Tibial nerve (tissue), 4 donors: Measurements from ENCODE around the gene PHF11.

Source experiments
- EP300 ChIP-seq, 2 donors: sonication (generic); formaldehyde crosslinking; IDR thresholded peaks; one replicate each; pipeline ENCODE4 v1.6.1; 2017; ENCODE audit warnings: antibody characterized with exemption in 2 of 2, mild to moderate bottlenecking in 1 of 2
- POLR2A ChIP-seq, 2 donors: fragments of 450-650 bp; IDR thresholded peaks; one replicate each; pipeline ENCODE4 v1.6.1; 2017; ENCODE audit warnings: antibody characterized with exemption in 2 of 2, mild to moderate bottlenecking in 2 of 2, moderate library complexity in 2 of 2
- TF ChIP-seq, protein P1 (sequence below), 5 experiments: fragments of 200-600 bp in 3 of 5; fragments of 450-650 bp in 2 of 5; sonication (generic) in 3 of 5; IDR thresholded peaks; one replicate each; pipeline ENCODE4 v1.5.1; 2016 to 2019; ENCODE audit warnings: antibody characterized with exemption in 5 of 5, mild to moderate bottlenecking in 3 of 5, moderate library complexity in 2 of 5

DNA sequence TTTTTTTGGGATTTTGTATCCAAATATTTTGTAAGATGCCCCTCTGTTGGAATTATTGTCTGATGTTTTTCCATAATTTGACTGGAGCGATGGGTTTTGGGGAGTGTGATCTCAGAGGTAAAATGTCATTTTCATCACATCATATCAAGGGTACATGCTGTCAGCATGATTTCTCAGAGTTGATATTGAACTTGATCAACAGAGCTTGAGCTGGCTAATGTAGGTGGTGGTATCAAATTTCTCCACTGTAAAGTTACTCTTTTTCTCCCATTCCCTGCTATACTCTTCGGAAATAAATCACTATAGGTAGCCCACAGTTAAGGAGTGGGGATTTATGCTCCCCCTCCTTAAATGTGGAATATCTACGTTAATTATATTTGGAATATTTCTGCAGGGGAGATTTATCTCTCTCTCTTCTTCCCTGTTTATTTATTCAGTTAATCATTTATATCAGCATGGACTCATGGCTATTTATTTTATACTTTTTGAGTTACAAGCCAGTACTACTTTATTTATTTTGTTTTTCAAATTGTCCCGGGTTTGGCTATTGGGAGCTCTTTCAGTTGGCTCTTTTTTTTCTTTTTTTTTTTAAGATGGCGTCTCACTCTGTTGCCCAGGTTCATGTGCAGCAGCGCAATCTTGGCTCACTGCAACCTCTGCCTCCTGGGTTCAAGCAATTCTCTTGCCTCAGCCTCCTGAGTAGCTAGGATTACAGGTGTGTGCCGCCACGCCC, 42.9 kb upstream of the PHF11 start:
- TF ChIP-seq, protein P1, sequence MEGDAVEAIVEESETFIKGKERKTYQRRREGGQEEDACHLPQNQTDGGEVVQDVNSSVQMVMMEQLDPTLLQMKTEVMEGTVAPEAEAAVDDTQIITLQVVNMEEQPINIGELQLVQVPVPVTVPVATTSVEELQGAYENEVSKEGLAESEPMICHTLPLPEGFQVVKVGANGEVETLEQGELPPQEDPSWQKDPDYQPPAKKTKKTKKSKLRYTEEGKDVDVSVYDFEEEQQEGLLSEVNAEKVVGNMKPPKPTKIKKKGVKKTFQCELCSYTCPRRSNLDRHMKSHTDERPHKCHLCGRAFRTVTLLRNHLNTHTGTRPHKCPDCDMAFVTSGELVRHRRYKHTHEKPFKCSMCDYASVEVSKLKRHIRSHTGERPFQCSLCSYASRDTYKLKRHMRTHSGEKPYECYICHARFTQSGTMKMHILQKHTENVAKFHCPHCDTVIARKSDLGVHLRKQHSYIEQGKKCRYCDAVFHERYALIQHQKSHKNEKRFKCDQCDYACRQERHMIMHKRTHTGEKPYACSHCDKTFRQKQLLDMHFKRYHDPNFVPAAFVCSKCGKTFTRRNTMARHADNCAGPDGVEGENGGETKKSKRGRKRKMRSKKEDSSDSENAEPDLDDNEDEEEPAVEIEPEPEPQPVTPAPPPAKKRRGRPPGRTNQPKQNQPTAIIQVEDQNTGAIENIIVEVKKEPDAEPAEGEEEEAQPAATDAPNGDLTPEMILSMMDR (IDR thresholded peaks at IDR 0.05): no peak
- TF ChIP-seq POLR2A (IDR thresholded peaks at IDR 0.05) (no peak), EP300 (IDR thresholded peaks at IDR 0.05) (no peak)
